Measurements from ENCODE around the gene HASPIN.

HASPIN gene

DNA sequence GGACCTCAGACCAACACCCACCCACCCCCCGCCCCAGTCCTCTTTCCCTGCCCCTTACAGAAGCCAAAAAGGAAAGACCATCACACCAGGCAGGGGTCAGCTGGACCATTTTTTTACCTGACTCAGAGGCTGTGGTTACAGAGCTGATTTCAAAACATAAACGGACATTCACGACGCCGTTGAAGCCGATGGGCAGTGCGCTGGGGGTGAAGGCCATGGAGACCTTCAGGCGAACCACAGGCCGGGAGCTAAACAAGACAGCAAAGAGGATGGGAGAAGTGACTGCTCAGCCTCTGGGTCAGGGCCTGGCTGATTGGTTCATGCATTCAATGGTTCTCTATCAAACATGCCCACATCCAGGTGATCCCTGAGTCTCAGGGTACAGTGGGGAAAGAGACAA lies 24.1 kb downstream of the HASPIN start:
- DNase-seq (ENCODE audit: low read depth): no peak
- H3K4me3 ChIP-seq (ENCODE audit: low read depth, low read length): no peak overlapping the region
- TF ChIP-seq, protein P1, sequence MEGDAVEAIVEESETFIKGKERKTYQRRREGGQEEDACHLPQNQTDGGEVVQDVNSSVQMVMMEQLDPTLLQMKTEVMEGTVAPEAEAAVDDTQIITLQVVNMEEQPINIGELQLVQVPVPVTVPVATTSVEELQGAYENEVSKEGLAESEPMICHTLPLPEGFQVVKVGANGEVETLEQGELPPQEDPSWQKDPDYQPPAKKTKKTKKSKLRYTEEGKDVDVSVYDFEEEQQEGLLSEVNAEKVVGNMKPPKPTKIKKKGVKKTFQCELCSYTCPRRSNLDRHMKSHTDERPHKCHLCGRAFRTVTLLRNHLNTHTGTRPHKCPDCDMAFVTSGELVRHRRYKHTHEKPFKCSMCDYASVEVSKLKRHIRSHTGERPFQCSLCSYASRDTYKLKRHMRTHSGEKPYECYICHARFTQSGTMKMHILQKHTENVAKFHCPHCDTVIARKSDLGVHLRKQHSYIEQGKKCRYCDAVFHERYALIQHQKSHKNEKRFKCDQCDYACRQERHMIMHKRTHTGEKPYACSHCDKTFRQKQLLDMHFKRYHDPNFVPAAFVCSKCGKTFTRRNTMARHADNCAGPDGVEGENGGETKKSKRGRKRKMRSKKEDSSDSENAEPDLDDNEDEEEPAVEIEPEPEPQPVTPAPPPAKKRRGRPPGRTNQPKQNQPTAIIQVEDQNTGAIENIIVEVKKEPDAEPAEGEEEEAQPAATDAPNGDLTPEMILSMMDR (conservative IDR thresholded peaks at IDR 0.05; ENCODE audit: low read depth, low read length): no peak

DNA sequence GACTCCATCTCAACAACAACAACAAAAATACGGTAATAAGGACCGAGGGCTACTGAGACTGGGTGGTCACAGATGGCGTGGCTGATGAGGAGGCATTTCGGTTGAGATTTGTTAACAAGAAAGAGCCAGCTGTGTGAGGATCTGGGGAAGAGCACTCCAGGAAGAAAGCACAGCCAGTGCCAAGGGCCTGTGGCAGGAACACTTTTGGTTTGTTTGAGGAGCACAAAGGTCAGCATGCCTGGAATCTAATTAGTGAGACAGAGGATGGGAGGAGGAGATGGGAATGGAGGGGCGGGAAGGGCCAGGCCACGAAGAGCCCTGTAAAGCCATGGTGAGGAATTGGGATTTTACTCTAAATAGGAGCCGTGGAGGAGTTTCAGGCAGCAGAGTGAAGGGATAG lies 24.9 kb downstream of the HASPIN start:
- DNase-seq (ENCODE audit: low read depth): no peak
- TF ChIP-seq, protein P1 (conservative IDR thresholded peaks at IDR 0.05; ENCODE audit: low read depth, low read length): no peak
- no peak overlapping the region for H3K4me3 ChIP-seq (ENCODE audit: low read depth, low read length)

DNA sequence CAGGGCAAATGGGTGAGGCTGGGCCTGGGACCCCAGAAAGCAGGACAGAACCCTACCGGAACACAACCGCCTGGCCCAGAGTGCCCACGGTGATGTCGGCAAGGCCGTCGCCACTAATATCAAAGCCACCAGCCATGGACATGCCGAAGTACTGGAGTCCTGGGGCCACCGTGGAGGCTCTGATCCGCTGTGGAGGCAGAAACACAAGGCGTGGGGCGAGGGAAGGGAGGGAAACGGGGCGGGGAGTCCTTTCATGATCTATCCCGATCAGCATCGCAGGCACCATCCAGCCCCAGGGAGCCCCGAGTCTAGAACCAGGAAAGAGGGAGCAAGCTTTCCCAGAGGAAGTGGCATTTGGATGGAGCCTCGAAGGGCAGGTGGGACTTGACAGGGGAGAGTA lies 26.6 kb downstream of the HASPIN start:
- DNase-seq (ENCODE audit: low read depth): no peak
- H3K4me3 ChIP-seq (ENCODE audit: low read depth, low read length): no peak overlapping the region

DNA sequence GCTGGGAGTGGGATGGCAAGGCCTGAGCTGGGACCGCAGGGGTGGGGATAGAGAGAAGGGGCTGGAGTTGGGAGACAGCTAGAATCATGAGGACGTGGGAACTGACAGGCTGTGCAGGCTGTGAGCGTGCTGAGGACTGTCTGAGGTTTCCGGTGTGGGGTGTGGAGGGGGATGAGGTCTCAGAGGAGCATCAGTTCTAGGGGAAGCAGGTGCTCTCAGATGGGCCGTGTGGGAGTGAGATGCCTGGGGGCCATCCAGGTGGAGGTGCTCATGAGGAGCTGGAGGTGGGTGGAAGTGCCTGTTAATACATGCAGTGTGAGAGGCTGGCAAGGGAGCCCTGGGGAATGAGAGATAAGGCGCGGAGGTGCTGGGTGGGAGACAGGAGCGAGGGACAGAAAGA lies 27.2 kb downstream of the HASPIN start:
- TF ChIP-seq, protein P1 (conservative IDR thresholded peaks at IDR 0.05; ENCODE audit: low read depth, low read length): no peak
- no peak for DNase-seq (ENCODE audit: low read depth)
- no peak overlapping the region for H3K4me3 ChIP-seq (ENCODE audit: low read depth, low read length)

More for the DNA sequence above, 26.6 kb downstream of the HASPIN start:
- TF ChIP-seq, protein P1 (conservative IDR thresholded peaks at IDR 0.05; ENCODE audit: low read depth, low read length): no peak

DNA sequence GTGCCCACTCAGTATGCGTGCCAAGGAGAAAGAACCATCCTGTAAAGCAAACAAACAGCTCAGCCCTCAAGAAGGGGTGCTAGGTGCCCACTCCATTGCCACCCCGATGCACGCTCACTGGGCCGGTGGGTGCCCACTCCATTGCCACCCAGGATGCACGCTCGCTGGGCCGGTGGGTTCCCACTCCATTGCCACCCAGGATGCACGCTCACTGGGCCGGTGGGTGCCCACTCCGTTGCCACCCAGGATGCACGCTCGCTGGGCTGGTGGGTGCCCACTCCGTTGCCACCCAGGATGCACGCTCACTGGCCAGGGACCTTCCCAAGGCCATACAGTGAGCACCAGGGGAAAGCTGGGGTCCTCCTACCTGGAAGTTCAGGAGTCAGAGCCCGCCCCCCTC lies 28.1 kb downstream of the HASPIN start:
- TF ChIP-seq, protein P1 (conservative IDR thresholded peaks at IDR 0.05; ENCODE audit: low read depth, low read length): no peak
- DNase-seq (ENCODE audit: low read depth): no peak
- H3K4me3 ChIP-seq (ENCODE audit: low read depth, low read length): no peak overlapping the region

DNA sequence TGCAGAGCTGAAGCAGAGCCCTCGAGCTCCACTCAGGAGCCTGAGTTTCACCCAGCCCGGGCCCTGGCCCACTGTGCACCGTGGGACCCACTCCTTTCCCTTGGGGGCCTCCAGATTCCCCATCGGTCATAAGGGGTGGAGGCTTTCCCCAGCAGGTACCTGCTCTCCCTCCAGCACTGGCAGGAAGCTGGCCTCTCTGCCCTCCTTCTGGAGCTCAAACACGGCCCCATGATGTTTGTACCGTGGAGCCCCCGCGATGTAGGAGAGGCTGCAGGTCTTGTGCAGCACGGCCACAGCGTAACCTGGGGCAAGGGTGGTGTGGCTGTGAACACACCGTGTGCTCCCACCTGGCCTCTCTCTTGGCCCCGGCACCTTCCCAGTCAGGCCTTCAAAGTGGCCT lies 29.9 kb downstream of the HASPIN start:
- TF ChIP-seq, protein P1 (conservative IDR thresholded peaks at IDR 0.05; ENCODE audit: low read depth, low read length): no peak

DNA sequence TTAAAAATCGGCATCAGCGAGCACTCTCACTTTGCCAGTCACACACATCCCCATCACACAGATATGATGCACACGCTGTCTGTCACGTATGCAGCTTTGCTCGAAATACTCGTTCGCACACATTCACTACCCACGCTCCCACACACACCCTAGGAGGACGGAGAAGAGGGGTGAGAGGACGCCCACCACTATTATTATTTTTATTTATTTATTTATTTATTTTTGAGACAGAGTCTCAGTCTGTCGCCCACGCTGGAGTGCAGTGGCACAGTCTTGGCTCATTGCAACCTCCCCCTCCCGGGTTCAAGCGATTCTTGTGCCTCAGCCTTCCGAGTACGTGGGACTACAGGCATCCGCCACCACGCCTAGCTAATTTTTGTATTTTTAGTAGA lies 30.4 kb downstream of the HASPIN start:
- TF ChIP-seq, protein P1 (conservative IDR thresholded peaks at IDR 0.05; ENCODE audit: low read depth, low read length): no peak
- no peak overlapping the region for H3K4me3 ChIP-seq (ENCODE audit: low read depth, low read length)
- DNase-seq (ENCODE audit: low read depth): no peak

More for the DNA sequence above, 29.9 kb downstream of the HASPIN start:
- no peak for DNase-seq (ENCODE audit: low read depth)
- H3K4me3 ChIP-seq (ENCODE audit: low read depth, low read length): no peak overlapping the region

Measured in choroid plexus epithelial cell (primary cell).